ENCODE measurements around the gene TPI1.
"Not testable (repeated sequence)": the region's sequence is repeated elsewhere in the genome, so short reads cannot be mapped to it uniquely, and the experiment has no call there.

Gene TPI1

GRCh38 chr12:6849427-6849826, 17.9 kb upstream of the TPI1 start:
- no peak for DNase-seq

DNA sequence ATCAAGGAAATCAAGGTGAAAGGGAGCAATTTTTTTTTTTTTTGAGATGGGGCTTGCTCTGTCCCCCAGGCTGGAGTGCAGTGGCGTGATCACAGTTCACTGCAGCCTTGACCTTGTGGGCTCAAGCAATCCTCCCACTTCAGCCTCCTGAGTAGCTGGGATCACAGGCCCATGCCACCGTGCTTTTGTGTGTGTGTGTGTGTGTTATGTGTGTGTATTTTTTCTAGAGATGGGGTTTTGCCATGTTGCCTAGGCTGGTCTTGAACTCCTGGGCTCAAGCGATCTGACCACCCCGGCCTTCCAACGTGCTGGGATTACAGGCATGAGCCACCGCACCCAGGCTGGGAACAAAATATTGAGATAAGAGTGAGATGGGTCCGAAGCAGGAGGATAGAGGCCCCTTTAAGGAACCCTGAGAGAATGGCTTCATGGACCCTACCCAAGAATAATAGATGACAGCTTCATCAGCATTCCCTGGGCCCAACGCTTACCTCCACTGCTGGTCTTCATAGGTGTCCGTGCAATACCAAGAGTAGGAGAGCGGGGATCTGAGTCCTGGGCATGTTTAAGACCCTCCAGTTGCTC, 17.3 kb upstream of the TPI1 start:
- no peak for DNase-seq

DNA sequence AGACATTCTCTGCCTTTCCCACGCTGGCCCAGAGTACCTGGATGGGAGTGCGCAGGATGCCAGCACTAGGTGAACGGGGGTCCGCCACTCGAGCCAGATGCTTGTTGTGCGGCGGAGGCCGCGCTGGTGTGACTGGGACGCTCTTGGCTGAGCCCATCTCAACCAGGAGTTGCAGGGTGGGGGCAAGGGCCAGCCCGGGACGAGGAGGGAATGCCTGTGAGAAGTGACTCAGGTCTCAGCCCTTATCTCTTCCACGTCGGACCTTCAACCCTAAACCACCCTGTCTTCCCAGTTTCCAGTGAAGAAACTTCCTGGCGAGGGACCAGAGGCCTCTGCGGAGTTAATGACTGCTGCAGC, 16.6 kb upstream of the TPI1 start:
- DNase-seq, result no peak

- DNase-seq, result peak; percentile 97 to 98
These were observed 16.0 kb upstream of the TPI1 start, which contains the start of gene CDCA3 for GRCh38 chr12:6851153-6851920. TSS of gene CDCA3 (minus strand) at chr12:6851286. CDS start at chr12:6850952, 334 bp downstream.

GRCh38 chr12:6851921-6852650, 15.2 kb upstream of the TPI1 start, which contains the start of gene USP5:
TSS of gene USP5 (plus strand) at chr12:6852150. CDS start at chr12:6852180, 30 bp downstream.
- peak; percentile 98 to 100 for DNase-seq

GRCh38 chr12:6852651-6853354, 14.5 kb upstream of the TPI1 start:
- no peak for DNase-seq

GRCh38 chr12:6853626-6854025, 13.7 kb upstream of the TPI1 start:
- no peak for DNase-seq

DNA sequence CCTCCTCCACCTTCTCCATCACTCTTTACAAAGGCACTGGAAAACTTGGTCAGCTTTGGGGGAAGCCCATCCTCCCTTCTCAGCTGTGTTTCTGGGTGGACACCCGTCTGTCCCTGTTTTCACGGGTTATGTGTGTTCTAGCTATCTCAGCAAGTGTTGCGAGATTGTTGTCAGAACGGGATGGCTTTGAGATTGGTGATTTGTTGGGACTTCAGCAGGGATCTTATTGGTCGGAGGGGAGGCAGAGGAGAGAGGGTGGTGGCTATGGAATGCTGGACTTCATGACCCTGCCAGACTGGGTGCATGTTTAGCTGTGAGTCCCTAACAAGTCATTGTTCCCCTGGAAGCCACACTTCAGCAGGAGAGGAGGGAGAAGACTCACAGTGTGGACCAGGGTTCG, 13.3 kb upstream of the TPI1 start:
- DNase-seq, result no peak

DNA sequence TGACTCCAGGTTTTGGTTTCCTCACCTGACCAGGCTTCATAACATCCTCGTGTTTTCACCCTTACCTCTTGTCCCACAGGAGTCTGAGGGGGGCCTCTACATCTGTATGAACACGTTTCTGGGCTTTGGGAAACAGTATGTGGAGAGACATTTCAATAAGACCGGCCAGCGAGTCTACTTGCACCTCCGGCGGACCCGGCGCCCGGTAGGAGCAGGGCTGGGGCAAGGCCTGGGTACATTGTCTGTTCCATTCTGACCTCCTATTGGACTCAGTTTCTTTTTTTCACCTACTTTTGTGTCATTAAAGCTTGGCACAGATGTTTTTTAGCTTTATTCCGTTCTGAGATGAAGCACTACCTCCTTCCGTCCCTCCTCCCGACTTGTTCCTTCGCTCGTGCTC, 12.0 kb upstream of the TPI1 start:
- DNase-seq, result no peak

- DNase-seq, result no peak
These were observed 8.5 kb upstream of the TPI1 start for GRCh38 chr12:6858799-6859198.

DNA sequence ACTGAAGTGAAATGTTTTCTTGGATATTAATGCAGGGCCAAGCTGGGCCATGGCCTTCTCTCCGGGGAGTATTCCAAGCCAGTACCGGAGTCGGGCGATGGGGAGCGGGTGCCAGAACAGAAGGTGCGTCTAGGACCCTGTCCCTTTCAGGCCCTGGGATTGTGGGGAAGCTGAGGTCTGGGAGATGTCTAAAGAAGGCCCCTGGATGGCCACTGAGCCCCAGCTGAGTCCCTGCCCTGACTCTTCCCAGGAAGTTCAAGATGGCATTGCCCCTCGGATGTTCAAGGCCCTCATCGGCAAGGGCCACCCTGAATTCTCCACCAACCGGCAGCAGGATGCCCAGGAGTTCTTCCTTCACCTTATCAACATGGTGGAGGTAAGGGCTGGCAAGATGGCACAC, 7.2 kb upstream of the TPI1 start:
- no peak for DNase-seq

DNA sequence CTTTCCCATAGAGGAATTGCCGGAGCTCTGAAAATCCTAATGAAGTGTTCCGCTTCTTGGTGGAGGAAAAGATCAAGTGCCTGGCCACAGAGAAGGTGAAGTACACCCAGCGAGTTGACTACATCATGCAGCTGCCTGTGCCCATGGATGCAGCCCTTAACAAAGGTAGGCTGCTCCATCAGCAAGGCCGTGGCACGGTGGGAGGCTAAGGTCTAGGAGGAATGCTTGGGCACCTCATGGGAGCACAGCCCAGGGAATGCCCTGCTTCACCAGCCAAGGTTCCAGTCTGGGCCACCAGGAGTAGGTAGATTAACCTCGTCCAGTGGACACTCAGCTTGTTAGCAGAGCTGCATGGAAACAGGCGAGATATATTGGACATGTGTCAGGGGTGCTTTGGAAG, 6.4 kb upstream of the TPI1 start:
- DNase-seq, result no peak

DNA sequence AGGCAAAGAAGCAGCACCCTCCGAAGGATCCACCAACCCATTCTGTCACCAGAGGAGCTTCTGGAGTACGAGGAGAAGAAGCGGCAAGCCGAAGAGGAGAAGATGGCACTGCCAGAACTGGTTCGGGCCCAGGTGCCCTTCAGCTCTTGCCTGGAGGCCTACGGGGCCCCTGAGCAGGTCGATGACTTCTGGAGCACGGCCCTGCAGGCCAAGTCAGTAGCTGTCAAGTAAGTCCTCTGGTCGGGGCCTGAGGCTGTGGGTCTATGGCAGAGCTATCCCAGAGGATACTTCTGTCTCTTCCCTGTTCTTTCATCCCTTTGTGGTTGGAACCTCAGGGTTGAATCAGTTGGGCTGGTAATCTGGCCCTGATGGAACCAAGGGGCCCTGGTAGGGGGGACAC, 5.9 kb upstream of the TPI1 start:
- no peak for DNase-seq

GRCh38 chr12:6863033-6863432, 4.3 kb upstream of the TPI1 start:
- DNase-seq, result no peak

GRCh38 chr12:6863586-6864321, 3.6 kb upstream of the TPI1 start:
- DNase-seq, result no peak

- DNase-seq, result not testable (repeated sequence)
These were observed 2.0 kb upstream of the TPI1 start for GRCh38 chr12:6865307-6865706.

- DNase-seq, result no peak
These were observed 990 bp upstream of the TPI1 start for GRCh38 chr12:6866163-6866919.

GRCh38 chr12:6866920-6867412, 365 bp upstream of the TPI1 start:
- peak in 1 of 2 donors; percentile 69 for DNase-seq

DNA sequence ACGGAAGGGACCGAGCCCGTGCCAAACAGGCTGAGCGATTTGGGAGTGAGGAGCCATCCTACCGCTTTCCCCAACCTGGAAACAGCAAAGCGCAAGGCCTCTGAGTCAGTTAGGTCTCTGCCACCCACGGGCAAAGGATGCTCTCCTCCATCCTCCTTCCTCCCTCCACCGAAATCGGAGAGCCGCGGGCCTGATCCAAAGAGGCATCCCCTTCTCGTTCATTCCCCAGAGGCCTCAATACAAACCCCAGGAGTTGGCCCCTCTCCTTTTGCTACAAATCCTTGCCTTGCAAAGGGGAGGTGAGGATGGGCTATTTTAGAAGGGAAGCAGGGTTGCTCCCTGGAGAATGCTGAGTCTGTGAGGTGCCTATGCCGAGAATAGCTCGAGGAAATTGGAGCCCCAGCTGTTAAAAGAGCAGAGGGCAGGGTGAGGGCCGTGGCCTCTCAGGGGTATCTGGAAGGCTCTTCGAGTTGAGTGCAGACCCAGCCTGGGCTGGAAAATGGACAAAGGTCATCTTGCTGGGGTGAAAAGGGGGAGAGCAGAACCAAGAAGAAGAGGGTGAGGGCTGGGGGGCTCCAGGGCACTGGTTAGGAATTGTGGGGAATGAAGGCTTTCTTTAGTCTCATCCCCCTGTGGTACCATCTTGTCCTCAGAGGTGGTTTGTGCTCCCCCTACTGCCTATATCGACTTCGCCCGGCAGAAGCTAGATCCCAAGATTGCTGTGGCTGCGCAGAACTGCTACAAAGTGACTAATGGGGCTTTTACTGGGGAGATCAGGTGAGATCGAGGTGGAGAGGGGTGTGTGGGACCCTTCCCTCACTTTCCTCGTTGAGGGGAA, 1.1 kb downstream of the TPI1 start:
- peak in 1 of 2 donors; percentile 15 for DNase-seq

All from inflammatory macrophage treated with lipopolysaccharide for 1 hour (primary cell).